WTC11 (cell line): ENCODE data around the gene SRCIN1. TPM values are rescaled to one million over a fixed set of nuclear protein-coding genes. Genes with fewer than 3 reads are reported as not detected.

Experiments used
- ATAC-seq: fragments of 200-7000 bp; cut with Tn5 transposase; 2 replicates; pipeline ENCODE4 v1.10.0; 2021; ENCODE audit warnings: mild to moderate bottlenecking, moderate library complexity
- CTCF ChIA-PET: fragments of 300-600 bp; sonication (Branson Sonifier 250); formaldehyde crosslinking; loops from one replicate; lab custom pipeline; 2021; ENCODE audit warnings: antibody characterized with exemption; lab: Charles Lee
- POLR2A ChIA-PET: fragments of 350-600 bp; sonication (Branson Sonifier 250); formaldehyde crosslinking; loops from one replicate; lab custom pipeline; 2021; ENCODE audit warnings: antibody characterized with exemption; lab: Charles Lee
- DNase-seq: peaks from one replicate; pipeline ENCODE4 v3.0.0; 2021; ENCODE audit warnings: low spot score
- H3K27ac Mint-ChIP-seq: 2 replicates; pipeline ENCODE4 v1.8.0; 2021; ENCODE audit warnings: mixed read lengths
- H3K27me3 Mint-ChIP-seq: 2 replicates; pipeline ENCODE4 v1.8.0; 2021; ENCODE audit warnings: low read depth, mild to moderate bottlenecking, moderate library complexity, mixed read lengths
- H3K36me3 Mint-ChIP-seq: 2 replicates; pipeline ENCODE4 v1.8.0; 2021; ENCODE audit warnings: mixed read lengths
- H3K4me1 Mint-ChIP-seq: 2 replicates; pipeline ENCODE4 v1.8.0; 2022; ENCODE audit warnings: mixed read lengths
- H3K4me3 Mint-ChIP-seq: 2 replicates; pipeline ENCODE4 v1.8.0; 2021; ENCODE audit warnings: mild to moderate bottlenecking, moderate library complexity, mixed read lengths
- H3K9me3 Mint-ChIP-seq: 2 replicates; pipeline ENCODE4 v1.8.0; 2021; ENCODE audit warnings: mixed read lengths
- CBFB ChIP-seq: sonication (generic); formaldehyde crosslinking; IDR thresholded peaks from 2 replicates; pipeline ENCODE4 v1.8.1; 2022; ENCODE audit warnings: mild to moderate bottlenecking, low read depth, missing genetic modification reagents
- ETV6 ChIP-seq: sonication (generic); formaldehyde crosslinking; IDR thresholded peaks from 2 replicates; pipeline ENCODE4 v1.8.1; 2022; ENCODE audit warnings: mild to moderate bottlenecking, missing genetic modification reagents
- GABPB1 ChIP-seq: sonication (generic); formaldehyde crosslinking; IDR thresholded peaks from 2 replicates; pipeline ENCODE4 v1.8.1; 2023; ENCODE audit warnings: mild to moderate bottlenecking, missing genetic modification reagents
- MXD4 ChIP-seq: fragments of 250-450 bp; sonication (Bioruptor Pico); IDR thresholded peaks from 2 replicates; pipeline ENCODE4 v1.8.0; 2021; ENCODE audit warnings: mild to moderate bottlenecking, moderate library complexity, borderline replicate concordance
- NFATC4 ChIP-seq: fragments of 250-450 bp; sonication (Bioruptor Pico); IDR thresholded peaks from 2 replicates; pipeline ENCODE4 v1.9.0; 2021; ENCODE audit warnings: mild to moderate bottlenecking
- NFYB ChIP-seq: sonication (generic); formaldehyde crosslinking; conservative IDR thresholded peaks from 2 replicates; pipeline ENCODE4 v1.8.0; 2022; ENCODE audit warnings: low read depth, missing genetic modification reagents
- SMAD4 ChIP-seq: sonication (generic); formaldehyde crosslinking; IDR thresholded peaks from 2 replicates; pipeline ENCODE4 v1.8.0; 2022; ENCODE audit warnings: mild to moderate bottlenecking, missing genetic modification reagents
- SOX15 ChIP-seq: fragments of 250-450 bp; sonication (Bioruptor Pico); IDR thresholded peaks from 2 replicates; pipeline ENCODE4 v1.9.0; 2021; ENCODE audit warnings: mild to moderate bottlenecking
- ZBTB21 ChIP-seq: sonication (generic); formaldehyde crosslinking; IDR thresholded peaks from 2 replicates; pipeline ENCODE4 v1.8.1; 2023; ENCODE audit warnings: mild to moderate bottlenecking, missing genetic modification reagents, borderline replicate concordance
- ZNF138 ChIP-seq: sonication (generic); formaldehyde crosslinking; conservative IDR thresholded peaks from 2 replicates; pipeline ENCODE4 v1.8.1; 2022; ENCODE audit warnings: mild to moderate bottlenecking, moderate library complexity, missing genetic modification reagents
- total RNA-seq: library from RNA; stranded (reverse); gene quantifications from 3 replicates; pipeline ENCODE4 v1.2.3, GENCODE V29; 2021
- TF ChIP-seq, protein P1 (sequence below): sonication (generic); formaldehyde crosslinking; IDR thresholded peaks from 2 replicates; pipeline ENCODE4 v1.8.0; 2023; ENCODE audit warnings: mild to moderate bottlenecking, missing genetic modification reagents
- TF ChIP-seq, protein P2 (sequence below): sonication (generic); formaldehyde crosslinking; IDR thresholded peaks from 2 replicates; pipeline ENCODE4 v1.8.1; 2023; ENCODE audit warnings: mild to moderate bottlenecking, missing genetic modification reagents
- TF ChIP-seq, protein P3 (sequence below): sonication (generic); formaldehyde crosslinking; IDR thresholded peaks from 2 replicates; pipeline ENCODE4 v1.8.0; 2022; ENCODE audit warnings: mild to moderate bottlenecking, missing genetic modification reagents
- TF ChIP-seq, protein P4 (sequence below): sonication (generic); formaldehyde crosslinking; IDR thresholded peaks from 2 replicates; pipeline ENCODE4 v1.8.1; 2022; ENCODE audit warnings: mild to moderate bottlenecking, missing genetic modification reagents, moderate library complexity, borderline replicate concordance
- TF ChIP-seq, protein P5 (sequence below): sonication (generic); formaldehyde crosslinking; IDR thresholded peaks from 2 replicates; pipeline ENCODE4 v1.8.0; 2022; ENCODE audit warnings: missing genetic modification reagents
- TF ChIP-seq, protein P6 (sequence below): sonication (generic); formaldehyde crosslinking; IDR thresholded peaks from 2 replicates; pipeline ENCODE4 v1.8.1; 2022; ENCODE audit warnings: low read depth, mild to moderate bottlenecking, moderate library complexity, missing genetic modification reagents, borderline replicate concordance
- TF ChIP-seq, protein P7 (sequence below): sonication (generic); formaldehyde crosslinking; IDR thresholded peaks from 2 replicates; pipeline ENCODE4 v1.8.1; 2023; ENCODE audit warnings: mild to moderate bottlenecking, missing genetic modification reagents, moderate library complexity

The SRCIN1 gene
- total RNA-seq, 1 experiment from 2014 or later, result 17.3 TPM

DNA sequence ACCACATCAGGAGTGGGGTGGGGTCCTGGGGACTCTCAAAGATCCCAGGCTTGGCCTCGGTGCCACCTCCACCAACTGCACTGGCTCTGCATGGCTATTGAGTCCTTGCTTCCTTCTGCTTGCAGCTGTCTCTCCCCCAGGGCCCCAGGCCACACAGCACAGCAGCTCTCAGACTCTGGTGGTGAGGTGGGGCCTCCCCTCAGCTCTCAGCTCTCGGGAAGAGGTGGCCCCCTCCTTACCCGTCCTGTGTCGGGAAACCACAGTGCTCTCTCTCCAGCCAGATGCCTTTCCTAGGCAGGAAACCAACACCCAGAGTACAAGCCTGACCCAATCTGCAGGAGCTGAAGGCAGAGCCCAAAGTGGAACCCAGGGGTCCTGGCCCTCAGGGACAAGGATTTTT, 18.5 kb downstream of the SRCIN1 start:
- peaks cover 63% of the 10 kb centered on the region for H3K4me1 Mint-ChIP-seq
- H3K27ac Mint-ChIP-seq, result no peak overlapping the region
- POLR2A ChIA-PET, result interaction anchor here (0.9 to 1.0 kb wide), 2 partner anchors 12 to 17 kb away, joined by 3 to 4 read pairs; no protein-coding TSS in a partner anchor
- no peak for ATAC-seq
- H3K27me3 Mint-ChIP-seq, result peaks cover 16% of the 10 kb centered on the region
- no peaks in the 10 kb centered on the region for H3K36me3 Mint-ChIP-seq
- CTCF ChIA-PET, result interaction anchor here (0.6 to 27.2 kb wide), 8 partner anchors 10 to 163 kb away, joined by 3 to 727 read pairs (median 45); partner anchors contain the start of genes EPOP and SRCIN1
- DNase-seq, result no peak
- H3K9me3 Mint-ChIP-seq, result no peaks in the 10 kb centered on the region
- TF ChIP-seq, protein P1, sequence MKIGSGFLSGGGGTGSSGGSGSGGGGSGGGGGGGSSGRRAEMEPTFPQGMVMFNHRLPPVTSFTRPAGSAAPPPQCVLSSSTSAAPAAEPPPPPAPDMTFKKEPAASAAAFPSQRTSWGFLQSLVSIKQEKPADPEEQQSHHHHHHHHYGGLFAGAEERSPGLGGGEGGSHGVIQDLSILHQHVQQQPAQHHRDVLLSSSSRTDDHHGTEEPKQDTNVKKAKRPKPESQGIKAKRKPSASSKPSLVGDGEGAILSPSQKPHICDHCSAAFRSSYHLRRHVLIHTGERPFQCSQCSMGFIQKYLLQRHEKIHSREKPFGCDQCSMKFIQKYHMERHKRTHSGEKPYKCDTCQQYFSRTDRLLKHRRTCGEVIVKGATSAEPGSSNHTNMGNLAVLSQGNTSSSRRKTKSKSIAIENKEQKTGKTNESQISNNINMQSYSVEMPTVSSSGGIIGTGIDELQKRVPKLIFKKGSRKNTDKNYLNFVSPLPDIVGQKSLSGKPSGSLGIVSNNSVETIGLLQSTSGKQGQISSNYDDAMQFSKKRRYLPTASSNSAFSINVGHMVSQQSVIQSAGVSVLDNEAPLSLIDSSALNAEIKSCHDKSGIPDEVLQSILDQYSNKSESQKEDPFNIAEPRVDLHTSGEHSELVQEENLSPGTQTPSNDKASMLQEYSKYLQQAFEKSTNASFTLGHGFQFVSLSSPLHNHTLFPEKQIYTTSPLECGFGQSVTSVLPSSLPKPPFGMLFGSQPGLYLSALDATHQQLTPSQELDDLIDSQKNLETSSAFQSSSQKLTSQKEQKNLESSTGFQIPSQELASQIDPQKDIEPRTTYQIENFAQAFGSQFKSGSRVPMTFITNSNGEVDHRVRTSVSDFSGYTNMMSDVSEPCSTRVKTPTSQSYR, result no peak
- TF ChIP-seq, protein P2, sequence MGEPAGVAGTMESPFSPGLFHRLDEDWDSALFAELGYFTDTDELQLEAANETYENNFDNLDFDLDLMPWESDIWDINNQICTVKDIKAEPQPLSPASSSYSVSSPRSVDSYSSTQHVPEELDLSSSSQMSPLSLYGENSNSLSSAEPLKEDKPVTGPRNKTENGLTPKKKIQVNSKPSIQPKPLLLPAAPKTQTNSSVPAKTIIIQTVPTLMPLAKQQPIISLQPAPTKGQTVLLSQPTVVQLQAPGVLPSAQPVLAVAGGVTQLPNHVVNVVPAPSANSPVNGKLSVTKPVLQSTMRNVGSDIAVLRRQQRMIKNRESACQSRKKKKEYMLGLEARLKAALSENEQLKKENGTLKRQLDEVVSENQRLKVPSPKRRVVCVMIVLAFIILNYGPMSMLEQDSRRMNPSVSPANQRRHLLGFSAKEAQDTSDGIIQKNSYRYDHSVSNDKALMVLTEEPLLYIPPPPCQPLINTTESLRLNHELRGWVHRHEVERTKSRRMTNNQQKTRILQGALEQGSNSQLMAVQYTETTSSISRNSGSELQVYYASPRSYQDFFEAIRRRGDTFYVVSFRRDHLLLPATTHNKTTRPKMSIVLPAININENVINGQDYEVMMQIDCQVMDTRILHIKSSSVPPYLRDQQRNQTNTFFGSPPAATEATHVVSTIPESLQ (CRISPR knock-in tag), result no peak
- no peak for TF ChIP-seq GABPB1
- no peak for TF ChIP-seq SMAD4 (CRISPR knock-in tag)
- TF ChIP-seq, protein P3, sequence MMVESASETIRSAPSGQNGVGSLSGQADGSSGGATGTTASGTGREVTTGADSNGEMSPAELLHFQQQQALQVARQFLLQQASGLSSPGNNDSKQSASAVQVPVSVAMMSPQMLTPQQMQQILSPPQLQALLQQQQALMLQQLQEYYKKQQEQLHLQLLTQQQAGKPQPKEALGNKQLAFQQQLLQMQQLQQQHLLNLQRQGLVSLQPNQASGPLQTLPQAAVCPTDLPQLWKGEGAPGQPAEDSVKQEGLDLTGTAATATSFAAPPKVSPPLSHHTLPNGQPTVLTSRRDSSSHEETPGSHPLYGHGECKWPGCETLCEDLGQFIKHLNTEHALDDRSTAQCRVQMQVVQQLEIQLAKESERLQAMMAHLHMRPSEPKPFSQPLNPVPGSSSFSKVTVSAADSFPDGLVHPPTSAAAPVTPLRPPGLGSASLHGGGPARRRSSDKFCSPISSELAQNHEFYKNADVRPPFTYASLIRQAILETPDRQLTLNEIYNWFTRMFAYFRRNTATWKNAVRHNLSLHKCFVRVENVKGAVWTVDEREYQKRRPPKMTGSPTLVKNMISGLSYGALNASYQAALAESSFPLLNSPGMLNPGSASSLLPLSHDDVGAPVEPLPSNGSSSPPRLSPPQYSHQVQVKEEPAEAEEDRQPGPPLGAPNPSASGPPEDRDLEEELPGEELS (CRISPR knock-in tag), result no peak
- TF ChIP-seq NFYB (CRISPR knock-in tag), result no peak
- TF ChIP-seq SOX15 (CRISPR knock-in tag), result no peak
- no peak for TF ChIP-seq NFATC4 (CRISPR knock-in tag)
- TF ChIP-seq, all 79 proteins: peak for 0
- no peak overlapping the region for H3K4me3 Mint-ChIP-seq

DNA sequence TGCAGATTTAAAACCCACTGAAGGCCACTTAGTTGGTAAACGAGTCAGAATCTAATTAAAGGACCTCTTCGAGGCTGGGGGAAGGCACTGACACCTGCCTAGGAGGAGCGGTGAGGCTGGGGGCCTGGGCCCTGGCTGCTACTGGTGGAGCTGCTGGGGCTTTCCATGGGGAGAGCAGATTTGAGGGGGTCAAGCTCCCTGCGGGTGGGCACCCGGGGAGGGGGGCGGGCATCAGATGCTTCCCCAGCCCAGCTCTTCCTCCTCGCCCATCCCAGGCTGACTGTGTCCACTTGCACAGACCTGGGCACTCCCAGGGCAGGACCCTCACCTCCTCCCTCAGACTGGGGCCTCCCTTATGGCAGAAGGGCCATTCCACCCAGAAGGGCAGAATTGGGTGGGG, 19.0 kb downstream of the SRCIN1 start:
- ChIA-PET CTCF (interaction anchor here (0.7 to 27.2 kb wide), 4 partner anchors 14 to 146 kb away, joined by 3 to 727 read pairs (median 201); partner anchors contain the start of genes EPOP and SRCIN1), POLR2A (no interaction called here)
- DNase-seq (no peak), ATAC-seq (no peak)
- no peak overlapping the region for H3K27ac Mint-ChIP-seq
- H3K27me3 Mint-ChIP-seq, result peaks cover 19% of the 10 kb centered on the region
- TF ChIP-seq NFATC4 (CRISPR knock-in tag), result no peak
- H3K4me1 Mint-ChIP-seq, result peaks cover 61% of the 10 kb centered on the region
- no peak overlapping the region for H3K4me3 Mint-ChIP-seq
- H3K36me3 Mint-ChIP-seq, result no peaks in the 10 kb centered on the region
- no peaks in the 10 kb centered on the region for H3K9me3 Mint-ChIP-seq

DNA sequence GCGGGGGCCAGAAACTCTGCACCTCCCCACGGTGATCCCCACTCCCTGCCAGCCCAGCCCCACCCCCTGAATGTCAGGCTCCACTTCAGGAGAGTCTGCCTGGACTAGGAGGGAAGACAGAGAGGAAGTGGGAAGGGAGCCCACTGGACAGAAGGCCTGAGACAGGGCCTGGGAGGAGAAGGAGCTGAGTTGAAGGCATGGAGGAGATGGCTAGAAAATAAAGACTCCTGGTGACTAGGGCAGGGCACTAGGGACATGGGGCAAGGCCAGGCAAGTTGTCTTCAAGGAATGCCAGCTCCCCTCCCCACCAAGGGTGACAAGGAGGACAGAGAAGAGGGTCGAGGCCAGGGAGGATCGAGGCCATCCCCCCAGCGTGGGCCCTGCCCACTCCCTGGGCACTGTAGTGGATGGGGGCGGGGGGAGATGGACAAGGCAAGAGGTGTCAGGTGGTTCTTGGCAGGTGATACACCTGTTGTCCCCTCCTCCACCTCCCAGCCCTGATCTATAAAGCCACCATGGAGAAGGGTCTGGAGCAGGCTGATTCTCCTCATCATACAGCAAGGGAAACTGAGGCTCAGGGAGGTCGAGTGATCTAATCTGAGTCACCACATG, 19.7 kb downstream of the SRCIN1 start:
- H3K27me3 Mint-ChIP-seq, result peaks cover 23% of the 10 kb centered on the region
- CTCF ChIA-PET, result interaction anchor here (0.5 to 27.2 kb wide), 6 partner anchors 15 to 145 kb away, joined by 3 to 727 read pairs (median 84); partner anchors contain the start of genes EPOP and SRCIN1
- peaks cover 53% of the 10 kb centered on the region for H3K4me1 Mint-ChIP-seq
- H3K9me3 Mint-ChIP-seq, result no peaks in the 10 kb centered on the region
- H3K27ac Mint-ChIP-seq, result no peak overlapping the region
- ATAC-seq (no peak), DNase-seq (no peak)
- H3K4me3 Mint-ChIP-seq, result no peak overlapping the region
- H3K36me3 Mint-ChIP-seq, result no peaks in the 10 kb centered on the region
- POLR2A ChIA-PET, result no interaction called here
- TF ChIP-seq CBFB (CRISPR knock-in tag), result no peak
- TF ChIP-seq ZBTB21 (CRISPR knock-in tag), result no peak
- TF ChIP-seq, protein P4, sequence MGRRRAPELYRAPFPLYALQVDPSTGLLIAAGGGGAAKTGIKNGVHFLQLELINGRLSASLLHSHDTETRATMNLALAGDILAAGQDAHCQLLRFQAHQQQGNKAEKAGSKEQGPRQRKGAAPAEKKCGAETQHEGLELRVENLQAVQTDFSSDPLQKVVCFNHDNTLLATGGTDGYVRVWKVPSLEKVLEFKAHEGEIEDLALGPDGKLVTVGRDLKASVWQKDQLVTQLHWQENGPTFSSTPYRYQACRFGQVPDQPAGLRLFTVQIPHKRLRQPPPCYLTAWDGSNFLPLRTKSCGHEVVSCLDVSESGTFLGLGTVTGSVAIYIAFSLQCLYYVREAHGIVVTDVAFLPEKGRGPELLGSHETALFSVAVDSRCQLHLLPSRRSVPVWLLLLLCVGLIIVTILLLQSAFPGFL (CRISPR knock-in tag), result no peak
- TF ChIP-seq, protein P5, sequence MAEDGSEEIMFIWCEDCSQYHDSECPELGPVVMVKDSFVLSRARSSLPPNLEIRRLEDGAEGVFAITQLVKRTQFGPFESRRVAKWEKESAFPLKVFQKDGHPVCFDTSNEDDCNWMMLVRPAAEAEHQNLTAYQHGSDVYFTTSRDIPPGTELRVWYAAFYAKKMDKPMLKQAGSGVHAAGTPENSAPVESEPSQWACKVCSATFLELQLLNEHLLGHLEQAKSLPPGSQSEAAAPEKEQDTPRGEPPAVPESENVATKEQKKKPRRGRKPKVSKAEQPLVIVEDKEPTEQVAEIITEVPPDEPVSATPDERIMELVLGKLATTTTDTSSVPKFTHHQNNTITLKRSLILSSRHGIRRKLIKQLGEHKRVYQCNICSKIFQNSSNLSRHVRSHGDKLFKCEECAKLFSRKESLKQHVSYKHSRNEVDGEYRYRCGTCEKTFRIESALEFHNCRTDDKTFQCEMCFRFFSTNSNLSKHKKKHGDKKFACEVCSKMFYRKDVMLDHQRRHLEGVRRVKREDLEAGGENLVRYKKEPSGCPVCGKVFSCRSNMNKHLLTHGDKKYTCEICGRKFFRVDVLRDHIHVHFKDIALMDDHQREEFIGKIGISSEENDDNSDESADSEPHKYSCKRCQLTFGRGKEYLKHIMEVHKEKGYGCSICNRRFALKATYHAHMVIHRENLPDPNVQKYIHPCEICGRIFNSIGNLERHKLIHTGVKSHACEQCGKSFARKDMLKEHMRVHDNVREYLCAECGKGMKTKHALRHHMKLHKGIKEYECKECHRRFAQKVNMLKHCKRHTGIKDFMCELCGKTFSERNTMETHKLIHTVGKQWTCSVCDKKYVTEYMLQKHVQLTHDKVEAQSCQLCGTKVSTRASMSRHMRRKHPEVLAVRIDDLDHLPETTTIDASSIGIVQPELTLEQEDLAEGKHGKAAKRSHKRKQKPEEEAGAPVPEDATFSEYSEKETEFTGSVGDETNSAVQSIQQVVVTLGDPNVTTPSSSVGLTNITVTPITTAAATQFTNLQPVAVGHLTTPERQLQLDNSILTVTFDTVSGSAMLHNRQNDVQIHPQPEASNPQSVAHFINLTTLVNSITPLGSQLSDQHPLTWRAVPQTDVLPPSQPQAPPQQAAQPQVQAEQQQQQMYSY (CRISPR knock-in tag), result no peak
- TF ChIP-seq ETV6 (CRISPR knock-in tag), result no peak
- TF ChIP-seq ZNF138 (CRISPR knock-in tag), result no peak
- TF ChIP-seq, protein P6, sequence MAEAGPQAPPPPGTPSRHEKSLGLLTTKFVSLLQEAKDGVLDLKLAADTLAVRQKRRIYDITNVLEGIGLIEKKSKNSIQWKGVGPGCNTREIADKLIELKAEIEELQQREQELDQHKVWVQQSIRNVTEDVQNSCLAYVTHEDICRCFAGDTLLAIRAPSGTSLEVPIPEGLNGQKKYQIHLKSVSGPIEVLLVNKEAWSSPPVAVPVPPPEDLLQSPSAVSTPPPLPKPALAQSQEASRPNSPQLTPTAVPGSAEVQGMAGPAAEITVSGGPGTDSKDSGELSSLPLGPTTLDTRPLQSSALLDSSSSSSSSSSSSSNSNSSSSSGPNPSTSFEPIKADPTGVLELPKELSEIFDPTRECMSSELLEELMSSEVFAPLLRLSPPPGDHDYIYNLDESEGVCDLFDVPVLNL (CRISPR knock-in tag), result no peak
- no peak for TF ChIP-seq MXD4 (CRISPR knock-in tag)
- TF ChIP-seq, protein P7, sequence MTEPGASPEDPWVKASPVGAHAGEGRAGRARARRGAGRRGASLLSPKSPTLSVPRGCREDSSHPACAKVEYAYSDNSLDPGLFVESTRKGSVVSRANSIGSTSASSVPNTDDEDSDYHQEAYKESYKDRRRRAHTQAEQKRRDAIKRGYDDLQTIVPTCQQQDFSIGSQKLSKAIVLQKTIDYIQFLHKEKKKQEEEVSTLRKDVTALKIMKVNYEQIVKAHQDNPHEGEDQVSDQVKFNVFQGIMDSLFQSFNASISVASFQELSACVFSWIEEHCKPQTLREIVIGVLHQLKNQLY (CRISPR knock-in tag), result no peak
